HG03139 (cell line): ENCODE measurements around the gene PLXND1.

Source experiments
- ATAC-seq: cut with Tn5 transposase; IDR thresholded peaks from one replicate; pipeline ENCODE4 v1.9.1; 2021; ENCODE audit not compliant: unreplicated experiment

Gene PLXND1

GRCh38 chr3:129512595-129512994 is 93.9 kb downstream of the PLXND1 start:
- ATAC-seq, result no peak

- no peak for ATAC-seq
These were observed 99.2 kb downstream of the PLXND1 start for GRCh38 chr3:129507181-129507831.

GRCh38 chr3:129506231-129506742 is 100.2 kb downstream of the PLXND1 start:
- ATAC-seq, result no peak

- no peak for ATAC-seq
These were observed 101.1 kb downstream of the PLXND1 start for GRCh38 chr3:129505341-129505740.
